Measurements from ENCODE around the gene SLC25A29.

DNA sequence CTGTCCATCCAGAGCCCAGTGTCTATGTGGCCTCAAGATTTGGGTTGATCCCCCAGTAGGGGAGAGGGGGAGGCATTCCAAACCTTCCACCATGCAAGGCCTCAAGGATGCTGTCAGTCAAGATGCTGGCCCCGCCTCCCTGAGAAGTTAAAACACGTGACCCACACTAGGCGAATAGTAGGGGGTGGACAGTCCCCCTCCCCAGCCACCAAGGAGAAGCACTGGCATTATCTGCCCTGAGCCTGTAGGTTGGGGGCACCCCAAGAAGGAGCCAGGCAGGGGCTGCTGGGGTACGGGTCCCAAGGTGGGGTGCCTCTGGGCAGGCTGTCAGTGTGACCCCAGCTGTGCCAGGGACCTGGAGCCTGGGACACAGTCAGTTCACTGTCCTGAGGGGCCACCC lies 2.3 kb downstream of the SLC25A29 start:
- TF ChIP-seq CTCF (IDR thresholded peaks at IDR 0.05; ENCODE audit: borderline replicate concordance, extremely low read depth, low read length, poor library complexity, severe bottlenecking) (no peak), EZH2 (IDR thresholded peaks at IDR 0.05; ENCODE audit: borderline replicate concordance, low read depth, low read length, severe bottlenecking) (no peak)

Data from DND-41 (cell line).